ENCODE results near the gene BACE1-AS.
"Not testable (repeated sequence)": the region's sequence is repeated elsewhere in the genome, so short reads cannot be mapped to it uniquely, and the experiment has no call there.

Gene BACE1-AS
- 6.5 to 7.1 reads per million in 2 donors for total RNA-seq

- no peak for DNase-seq
These were observed at the start of gene BACE1-AS for GRCh38 chr11:117290809-117291396. Gene BACE1-AS (plus strand): TSS chr11:117291346.

GRCh38 chr11:117248341-117248740 lies 42.8 kb upstream of the BACE1-AS start:
- no peak for DNase-seq

GRCh38 chr11:117249571-117249970 lies 41.6 kb upstream of the BACE1-AS start:
- no peak for DNase-seq

GRCh38 chr11:117251506-117251905 lies 39.6 kb upstream of the BACE1-AS start:
- DNase-seq, result no peak

GRCh38 chr11:117255966-117256365 lies 35.2 kb upstream of the BACE1-AS start:
- no peak for DNase-seq

- no peak for DNase-seq
These were observed 34.6 kb upstream of the BACE1-AS start for GRCh38 chr11:117256573-117256972.

- no peak for DNase-seq
These were observed 32.6 kb upstream of the BACE1-AS start for GRCh38 chr11:117258576-117258975.

GRCh38 chr11:117259417-117259816 lies 31.7 kb upstream of the BACE1-AS start:
- no peak for DNase-seq

GRCh38 chr11:117264624-117265323 lies 26.4 kb upstream of the BACE1-AS start:
- DNase-seq, result not testable (repeated sequence)

- DNase-seq, result no peak
These were observed 25.4 kb upstream of the BACE1-AS start for GRCh38 chr11:117265745-117266144.

- DNase-seq, result no peak
These were observed 21.3 kb upstream of the BACE1-AS start for GRCh38 chr11:117269856-117270255.

GRCh38 chr11:117271208-117271607 lies 19.9 kb upstream of the BACE1-AS start:
- DNase-seq, result no peak

GRCh38 chr11:117272175-117272574 lies 19.0 kb upstream of the BACE1-AS start:
- not testable (repeated sequence) for DNase-seq

GRCh38 chr11:117273550-117274289 lies 17.4 kb upstream of the BACE1-AS start:
- DNase-seq, result no peak

GRCh38 chr11:117278347-117278746 lies 12.8 kb upstream of the BACE1-AS start:
- no peak for DNase-seq

- no peak for DNase-seq
These were observed 11.3 kb upstream of the BACE1-AS start for GRCh38 chr11:117279711-117280376.

GRCh38 chr11:117281159-117281558 lies 10.0 kb upstream of the BACE1-AS start:
- DNase-seq, result no peak

- no peak for DNase-seq
These were observed 9.3 kb upstream of the BACE1-AS start for GRCh38 chr11:117281869-117282268.

- no peak for DNase-seq
These were observed 8.2 kb upstream of the BACE1-AS start for GRCh38 chr11:117282956-117283355.

- no peak for DNase-seq
These were observed 7.1 kb upstream of the BACE1-AS start for GRCh38 chr11:117284053-117284452.

- no peak for DNase-seq
These were observed 4.6 kb upstream of the BACE1-AS start for GRCh38 chr11:117286588-117286987.

- no peak for DNase-seq
These were observed 3.5 kb upstream of the BACE1-AS start for GRCh38 chr11:117287668-117288067.

GRCh38 chr11:117289795-117290194 lies 1.4 kb upstream of the BACE1-AS start:
- no peak for DNase-seq
